ENCODE data around the gene C1QTNF8. TPM values are rescaled to one million over a fixed set of nuclear protein-coding genes. Genes with fewer than 3 reads are reported as not detected.
A peak's percentile ranks its signal among the peaks of the same experiment; 100 is the strongest.

The C1QTNF8 gene
- total and polyA plus RNA-seq, 2 of the 13 experiments (the other 11 are each of a cell fraction or from before 2014, with no cell fraction given), result 0.09 TPM; not detected in 1

DNA sequence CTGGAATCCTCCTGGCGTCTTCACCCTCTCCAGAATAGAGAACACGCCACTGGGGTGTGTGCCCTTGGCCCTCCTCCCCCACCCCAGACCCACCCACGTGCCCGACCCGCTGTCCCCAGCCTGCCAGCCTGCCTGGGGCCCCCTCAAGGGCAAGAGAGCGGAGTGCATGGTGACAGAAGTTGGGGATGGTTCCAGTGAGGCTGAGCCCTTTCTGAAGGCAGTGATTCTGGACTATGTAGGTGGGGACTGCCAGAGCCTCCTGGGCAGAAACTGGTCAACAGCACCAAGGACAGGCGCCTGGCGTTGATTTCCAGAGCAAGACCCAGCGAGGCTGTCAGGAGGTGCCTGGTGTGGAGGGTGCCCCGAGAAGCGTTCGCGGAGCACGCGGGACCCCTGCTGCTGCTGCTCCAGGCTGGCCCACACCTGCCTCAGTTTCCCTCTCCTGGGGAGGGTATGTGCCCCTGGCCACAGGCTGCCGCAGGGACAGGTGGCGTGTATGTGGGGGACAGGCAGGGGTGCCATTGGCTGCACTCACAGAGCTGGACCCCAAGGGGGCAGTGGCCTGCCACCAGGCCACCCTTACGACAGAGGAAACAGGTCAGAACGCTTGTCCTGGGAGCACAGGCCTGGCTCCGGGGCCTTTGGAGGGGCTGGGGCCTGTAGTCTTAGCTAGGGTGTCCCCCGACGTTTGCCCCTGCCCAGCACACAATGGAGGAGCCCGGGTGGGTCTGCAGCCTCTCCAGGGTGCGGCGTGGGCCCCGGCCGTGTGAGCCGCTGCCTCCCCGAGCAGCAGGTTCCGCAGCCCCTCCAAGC is 22.3 kb downstream of the C1QTNF8 start (continued):
- TF ChIP-seq TEAD3 (CRISPR knock-in tag; optimal IDR thresholded peaks at IDR 0.05; ENCODE audit: borderline replicate concordance), result peak; percentile 3
- TF ChIP-seq ZBTB33 (CRISPR knock-in tag; IDR thresholded peaks at IDR 0.05), result peak; percentile 79; the same call in 1 of the 2 replicates
- no peak for TF ChIP-seq IRX3 (CRISPR knock-in tag; IDR thresholded peaks at IDR 0.05; ENCODE audit: borderline replicate concordance, low read depth)
- TF ChIP-seq, protein P1, sequence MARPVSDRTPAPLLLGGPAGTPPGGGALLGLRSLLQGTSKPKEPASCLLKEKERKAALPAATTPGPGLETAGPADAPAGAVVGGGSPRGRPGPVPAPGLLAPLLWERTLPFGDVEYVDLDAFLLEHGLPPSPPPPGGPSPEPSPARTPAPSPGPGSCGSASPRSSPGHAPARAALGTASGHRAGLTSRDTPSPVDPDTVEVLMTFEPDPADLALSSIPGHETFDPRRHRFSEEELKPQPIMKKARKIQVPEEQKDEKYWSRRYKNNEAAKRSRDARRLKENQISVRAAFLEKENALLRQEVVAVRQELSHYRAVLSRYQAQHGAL (CRISPR knock-in tag; IDR thresholded peaks at IDR 0.05; ENCODE audit: not compliant biosample characterization), result no peak
- TF ChIP-seq, protein P2, sequence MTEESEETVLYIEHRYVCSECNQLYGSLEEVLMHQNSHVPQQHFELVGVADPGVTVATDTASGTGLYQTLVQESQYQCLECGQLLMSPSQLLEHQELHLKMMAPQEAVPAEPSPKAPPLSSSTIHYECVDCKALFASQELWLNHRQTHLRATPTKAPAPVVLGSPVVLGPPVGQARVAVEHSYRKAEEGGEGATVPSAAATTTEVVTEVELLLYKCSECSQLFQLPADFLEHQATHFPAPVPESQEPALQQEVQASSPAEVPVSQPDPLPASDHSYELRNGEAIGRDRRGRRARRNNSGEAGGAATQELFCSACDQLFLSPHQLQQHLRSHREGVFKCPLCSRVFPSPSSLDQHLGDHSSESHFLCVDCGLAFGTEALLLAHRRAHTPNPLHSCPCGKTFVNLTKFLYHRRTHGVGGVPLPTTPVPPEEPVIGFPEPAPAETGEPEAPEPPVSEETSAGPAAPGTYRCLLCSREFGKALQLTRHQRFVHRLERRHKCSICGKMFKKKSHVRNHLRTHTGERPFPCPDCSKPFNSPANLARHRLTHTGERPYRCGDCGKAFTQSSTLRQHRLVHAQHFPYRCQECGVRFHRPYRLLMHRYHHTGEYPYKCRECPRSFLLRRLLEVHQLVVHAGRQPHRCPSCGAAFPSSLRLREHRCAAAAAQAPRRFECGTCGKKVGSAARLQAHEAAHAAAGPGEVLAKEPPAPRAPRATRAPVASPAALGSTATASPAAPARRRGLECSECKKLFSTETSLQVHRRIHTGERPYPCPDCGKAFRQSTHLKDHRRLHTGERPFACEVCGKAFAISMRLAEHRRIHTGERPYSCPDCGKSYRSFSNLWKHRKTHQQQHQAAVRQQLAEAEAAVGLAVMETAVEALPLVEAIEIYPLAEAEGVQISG (CRISPR knock-in tag; IDR thresholded peaks at IDR 0.05), result 0 out of 2 replicates have a peak, but pooled peaks have one; percentile 26
- no peak for TF ChIP-seq SOX6 (IDR thresholded peaks at IDR 0.05)
- no peak for TF ChIP-seq SOX6 (CRISPR knock-in tag; IDR thresholded peaks at IDR 0.05)
- TF ChIP-seq FOXO1 (CRISPR knock-in tag; IDR thresholded peaks at IDR 0.05), result 0 out of 2 replicates have a peak, but pooled peaks have one; percentile 11
- TF ChIP-seq IKZF4 (CRISPR knock-in tag; IDR thresholded peaks at IDR 0.05; ENCODE audit: borderline replicate concordance, low read depth, not compliant biosample characterization), result no peak
- TF ChIP-seq PATZ1 (CRISPR knock-in tag; IDR thresholded peaks at IDR 0.05), result peak; percentile 49; the same call in 1 of the 2 replicates
- TF ChIP-seq MZF1 (CRISPR knock-in tag; IDR thresholded peaks at IDR 0.05; ENCODE audit: borderline replicate concordance), result no peak
- no peak for TF ChIP-seq SNRNP70 (IDR thresholded peaks at IDR 0.05; ENCODE audit: low read depth, low read length)
- no peak for TF ChIP-seq GATAD2A (CRISPR knock-in tag; IDR thresholded peaks at IDR 0.05)
- no peak; the same call in 1 of the 2 replicates for TF ChIP-seq MAZ (IDR thresholded peaks at IDR 0.05; ENCODE audit: borderline replicate concordance, low read depth, low read length)
- no peak for TF ChIP-seq MAZ (CRISPR knock-in tag; IDR thresholded peaks at IDR 0.05; ENCODE audit: low read depth)
- TF ChIP-seq RFXAP (CRISPR knock-in tag; IDR thresholded peaks at IDR 0.05; ENCODE audit: borderline replicate concordance), result 0 out of 2 replicates have a peak, but pooled peaks have one; percentile 22
- TF ChIP-seq ARNTL (CRISPR knock-in tag; IDR thresholded peaks at IDR 0.05), result peak; percentile 29; the same call in 1 of the 2 replicates
- TF ChIP-seq ZFP36 (IDR thresholded peaks at IDR 0.05; ENCODE audit: borderline replicate concordance, low read depth, low read length, partially characterized antibody), result no peak
- TF ChIP-seq SSRP1 (CRISPR knock-in tag; IDR thresholded peaks at IDR 0.05), result peak; percentile 40; the same call in 1 of the 2 replicates
